HG02943 (cell line): ENCODE results near the gene NXPH2.

ENCODE experiments used
- ATAC-seq: cut with Tn5 transposase; IDR thresholded peaks from one replicate; pipeline ENCODE4 v1.9.1; 2021; ENCODE audit warnings: mild to moderate bottlenecking, low read depth, moderate library complexity; ENCODE audit not compliant: unreplicated experiment

Gene NXPH2

DNA sequence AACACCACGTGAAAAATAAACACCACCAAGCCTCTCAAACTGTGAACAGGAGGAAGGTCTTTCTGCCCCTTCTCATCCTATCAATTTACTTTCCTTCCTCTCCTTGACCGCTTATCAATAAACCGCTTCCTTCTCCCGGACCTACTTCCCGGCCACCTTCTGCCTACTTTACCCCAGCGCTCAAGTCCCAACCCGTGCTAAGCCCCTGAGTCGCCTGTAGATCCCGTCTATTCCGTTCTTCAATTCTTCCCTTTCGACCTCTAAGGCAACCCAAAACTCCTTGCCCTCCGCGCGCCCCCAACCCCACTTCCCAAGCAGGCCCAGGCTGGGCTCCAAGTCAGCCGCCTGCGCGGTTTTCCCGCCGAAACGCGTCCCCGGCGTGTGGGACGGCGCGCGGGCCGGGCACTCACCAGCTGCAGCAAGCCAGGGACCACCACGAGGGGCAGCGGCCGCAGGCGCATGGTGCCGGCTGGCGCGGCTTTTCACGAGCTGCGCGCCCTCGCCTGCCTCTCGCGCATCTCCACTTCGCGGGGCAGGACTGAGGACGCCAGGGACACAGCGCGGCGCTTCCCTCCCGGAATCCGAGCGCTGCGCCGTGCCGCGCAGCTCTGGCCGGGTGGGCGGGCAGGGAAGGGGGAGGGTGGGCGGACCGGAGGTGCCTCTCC is at the start of gene NXPH2:
Gene NXPH2 (minus strand): TSS at position 610 of the 665 bp plus-strand sequence. CDS start 149 bp downstream, at position 461.
- ATAC-seq = no peak

DNA sequence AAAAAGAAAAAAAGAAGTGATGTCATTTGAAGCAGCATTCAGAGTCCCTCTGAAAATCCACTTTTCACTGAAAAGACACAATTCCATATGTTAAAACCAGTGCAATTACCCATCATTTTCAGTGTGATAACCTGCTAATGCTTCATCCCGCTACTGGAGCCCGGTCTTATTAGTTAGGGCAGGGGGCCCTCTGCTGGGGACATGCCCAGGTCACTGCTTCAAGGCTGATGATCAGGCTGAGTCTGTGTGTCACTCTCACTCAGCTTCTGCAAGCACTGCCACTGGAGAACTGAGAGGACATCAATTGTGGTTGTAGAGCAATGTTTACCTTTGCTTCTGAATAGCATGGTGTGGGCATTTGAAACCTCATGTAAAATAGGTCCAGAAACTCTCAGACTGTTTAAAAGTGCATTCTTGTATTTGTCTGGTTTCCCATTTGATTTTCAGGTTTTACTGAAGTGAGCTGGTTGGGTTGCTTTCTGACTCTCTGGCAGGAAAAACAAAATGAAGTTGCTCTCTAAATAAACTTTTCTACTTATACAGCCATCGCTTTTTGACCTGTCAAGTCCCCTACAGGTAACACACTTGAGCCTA is 49.2 kb upstream of the NXPH2 start:
- no peak for ATAC-seq

DNA sequence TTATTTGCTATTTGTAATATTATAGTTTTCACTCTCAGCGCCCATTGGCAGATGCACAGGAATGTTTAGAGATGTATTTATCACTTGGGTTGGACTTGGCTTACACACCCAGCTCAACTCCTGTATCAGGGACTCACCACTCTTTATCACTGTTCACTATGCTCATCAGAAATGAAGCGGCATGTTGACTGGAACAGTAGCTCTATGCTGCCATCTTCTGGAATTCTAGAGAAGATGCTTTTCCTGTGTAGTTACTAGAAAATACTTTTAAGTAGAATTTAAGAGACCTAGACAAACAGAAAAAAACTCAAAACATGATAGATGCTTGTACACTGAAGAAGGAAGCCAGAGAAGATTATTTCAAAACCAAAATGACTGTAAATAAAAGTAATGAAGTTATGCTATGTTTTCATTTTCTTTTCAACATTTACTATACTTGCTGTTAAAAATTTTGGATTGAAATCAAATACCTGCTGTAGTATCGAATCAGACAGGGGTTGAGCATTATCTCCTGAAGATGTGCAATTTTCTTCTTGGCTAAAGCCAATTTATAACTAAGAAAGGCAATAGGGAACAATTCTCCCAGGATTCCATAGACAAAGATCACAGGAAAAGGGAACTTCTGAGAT is 47.4 kb upstream of the NXPH2 start:
- no peak for ATAC-seq

DNA sequence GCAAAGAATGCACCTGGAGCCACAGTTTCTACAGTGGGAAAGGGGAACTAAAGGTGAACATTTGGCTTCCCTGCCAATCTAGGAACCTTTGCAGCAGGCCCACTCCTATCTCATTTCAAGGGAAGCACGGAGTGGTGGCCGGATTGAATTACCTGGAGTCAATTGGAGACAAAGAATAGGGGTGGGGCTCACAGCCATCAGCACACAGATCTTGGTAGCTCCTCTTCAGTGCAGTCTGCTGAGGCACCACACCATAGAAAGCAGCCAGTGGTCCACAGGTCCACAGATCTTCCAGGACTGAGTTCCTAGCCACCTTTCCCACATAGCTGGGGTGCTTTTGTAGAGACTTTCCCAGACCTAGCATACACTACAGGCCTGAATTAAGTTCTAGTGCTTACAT is 43.5 kb upstream of the NXPH2 start:
- ATAC-seq = no peak

DNA sequence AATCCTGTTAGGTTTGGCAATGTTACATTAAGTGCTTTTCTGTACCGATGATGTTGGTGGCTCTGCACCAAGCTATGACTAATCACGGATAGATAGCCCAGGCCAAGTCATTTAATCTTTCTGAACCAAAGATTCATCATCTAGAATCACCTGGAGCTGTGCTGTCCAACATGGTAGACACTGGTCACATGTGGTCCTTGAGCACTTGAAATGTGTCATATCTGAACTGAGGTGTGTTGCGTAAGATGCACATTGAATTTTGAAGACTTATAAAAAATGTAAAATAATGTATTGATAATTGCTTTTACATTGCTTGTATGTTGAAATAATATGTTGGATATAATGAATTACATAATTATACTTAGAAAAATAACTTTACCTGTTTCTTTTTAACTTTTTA is 39.8 kb upstream of the NXPH2 start:
- no peak for ATAC-seq

DNA sequence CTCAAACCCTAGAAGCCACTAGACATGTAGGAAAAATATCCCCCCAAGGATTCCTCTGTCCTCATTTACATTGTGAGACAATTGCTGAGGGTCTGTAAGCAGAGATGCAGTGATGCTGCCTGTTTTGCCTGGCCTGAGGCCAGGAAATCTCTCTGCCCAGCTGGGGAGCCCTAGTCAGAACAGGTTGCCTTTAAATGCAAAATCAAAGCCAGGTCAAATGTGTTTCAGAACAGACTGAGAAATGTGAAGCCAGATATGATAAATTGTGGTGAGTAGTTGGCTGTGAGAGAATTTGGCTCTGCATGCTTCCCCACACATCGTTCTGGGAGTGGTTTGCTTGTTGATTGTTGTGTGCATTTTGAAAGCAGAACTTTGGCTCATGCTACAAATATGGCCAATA is 38.4 kb upstream of the NXPH2 start:
- ATAC-seq = no peak

DNA sequence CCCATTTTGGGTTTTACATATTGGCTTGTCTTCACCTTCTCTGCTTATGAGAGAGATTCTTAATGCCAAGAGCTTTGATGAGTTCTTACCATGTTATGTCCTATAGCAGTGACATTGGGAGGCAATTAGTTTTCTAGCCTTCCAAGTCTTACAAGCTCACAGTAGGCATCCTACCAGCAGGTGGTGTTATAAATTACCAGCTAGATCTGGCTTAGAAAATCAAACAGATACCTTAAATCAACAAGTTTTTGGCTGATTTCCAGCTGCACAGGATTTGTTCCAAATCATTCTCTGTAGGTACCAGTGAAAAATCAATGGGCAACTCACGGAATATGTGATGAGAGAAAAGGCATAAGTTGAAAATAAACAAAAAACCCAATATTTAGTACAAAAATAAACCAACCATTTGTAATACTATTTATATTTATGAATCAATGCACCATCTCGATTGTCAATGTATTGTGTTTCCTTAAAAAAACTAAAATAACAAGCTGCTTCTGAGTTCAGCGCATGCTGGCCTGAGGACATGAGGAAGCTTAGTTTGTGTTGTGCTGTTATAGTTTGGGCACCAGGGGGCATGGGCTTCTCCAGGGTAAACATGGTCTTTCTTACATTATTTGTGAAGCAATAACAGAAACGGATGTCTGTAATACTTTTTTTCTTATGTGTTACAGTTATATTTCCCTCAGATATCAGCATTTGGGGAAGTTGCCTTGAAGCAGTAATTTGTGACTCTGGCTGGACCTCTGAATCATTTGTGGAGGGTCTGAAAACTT is 34.1 kb upstream of the NXPH2 start:
- ATAC-seq = no peak

DNA sequence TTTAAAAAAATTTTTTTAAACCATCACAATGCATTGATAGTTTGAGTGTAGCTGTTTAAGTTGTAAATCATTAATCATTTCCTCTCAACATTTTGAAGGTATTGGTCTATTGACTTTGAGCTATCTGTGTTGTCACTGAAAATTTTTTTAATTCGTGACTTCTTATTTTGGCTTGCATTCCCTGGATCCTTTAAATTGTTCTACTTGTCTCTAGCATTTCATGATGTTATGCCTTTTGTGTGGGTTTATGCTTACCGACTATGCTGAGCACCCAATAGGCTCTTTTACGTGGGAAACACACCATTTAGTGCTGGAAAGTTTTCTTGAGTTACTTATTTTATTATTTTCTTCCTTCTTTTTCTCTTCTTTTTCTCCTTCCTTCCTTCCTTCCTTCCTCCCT is 31.2 kb upstream of the NXPH2 start:
- no peak for ATAC-seq

DNA sequence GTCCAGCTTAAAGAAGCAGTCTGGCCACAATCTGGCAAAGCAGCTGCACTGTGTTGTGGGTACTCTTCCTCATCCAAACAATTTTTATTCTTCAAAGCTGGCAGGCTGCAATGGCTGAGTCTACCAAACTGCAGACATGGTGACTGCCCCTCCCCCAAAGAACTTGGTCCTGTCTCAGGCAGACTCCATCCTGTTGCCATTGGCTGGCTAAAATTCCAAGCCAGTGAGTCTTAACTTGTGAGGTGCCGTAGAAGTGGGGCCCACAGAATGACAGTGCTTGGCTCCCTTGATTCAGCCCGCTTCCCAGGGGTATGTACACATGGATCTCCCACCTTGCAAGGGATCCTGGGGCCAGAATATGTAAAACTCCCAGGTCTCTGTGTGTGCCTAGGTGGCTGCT is 14.5 kb upstream of the NXPH2 start:
- ATAC-seq = no peak

DNA sequence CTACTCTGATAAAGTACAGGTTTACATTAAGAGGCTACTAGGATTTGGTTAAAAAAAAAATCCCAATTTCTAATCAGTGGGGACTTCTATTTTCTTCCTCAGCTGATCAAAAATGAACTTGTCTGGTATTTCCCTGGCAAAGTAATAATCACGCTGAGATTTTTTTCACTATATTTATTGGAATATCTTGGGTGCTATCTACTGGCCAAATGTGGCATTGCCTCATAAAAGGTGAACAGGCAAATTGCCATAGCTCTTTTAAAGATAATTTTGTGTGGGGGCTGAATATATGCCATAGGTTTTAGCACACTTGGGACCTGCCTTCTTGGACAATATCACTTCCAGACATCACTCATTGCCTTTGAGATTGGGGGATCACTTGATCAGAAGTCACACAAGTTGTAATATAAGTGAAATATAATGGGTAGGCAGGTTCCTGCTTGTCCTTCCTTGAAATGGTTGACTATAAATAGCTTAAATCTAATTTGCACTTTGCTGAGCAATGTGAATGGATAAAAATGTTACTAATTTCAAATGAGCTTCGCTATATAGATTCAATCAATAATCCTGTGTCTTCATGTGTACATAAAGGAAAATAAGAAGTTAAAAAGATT is 7.0 kb upstream of the NXPH2 start:
- no peak for ATAC-seq

DNA sequence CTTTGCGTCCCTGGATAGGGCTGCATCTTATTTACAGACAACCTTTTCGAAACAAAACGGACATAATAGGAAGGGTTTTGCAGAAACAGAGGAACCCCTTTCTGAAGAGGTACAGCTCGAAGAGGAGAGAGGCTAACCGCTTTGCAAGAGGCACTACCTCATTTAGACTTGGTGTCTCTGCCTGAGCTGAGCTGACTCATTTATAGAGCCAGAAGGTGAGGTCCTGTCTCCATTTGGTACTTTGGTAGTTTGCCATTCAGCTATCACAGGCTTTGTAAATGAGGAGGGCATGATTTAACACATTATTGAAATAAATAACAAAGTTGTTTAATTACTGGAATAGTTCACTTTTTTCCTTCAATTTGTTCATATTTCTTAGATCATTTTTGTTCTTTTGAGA is 2.2 kb upstream of the NXPH2 start:
- no peak for ATAC-seq

DNA sequence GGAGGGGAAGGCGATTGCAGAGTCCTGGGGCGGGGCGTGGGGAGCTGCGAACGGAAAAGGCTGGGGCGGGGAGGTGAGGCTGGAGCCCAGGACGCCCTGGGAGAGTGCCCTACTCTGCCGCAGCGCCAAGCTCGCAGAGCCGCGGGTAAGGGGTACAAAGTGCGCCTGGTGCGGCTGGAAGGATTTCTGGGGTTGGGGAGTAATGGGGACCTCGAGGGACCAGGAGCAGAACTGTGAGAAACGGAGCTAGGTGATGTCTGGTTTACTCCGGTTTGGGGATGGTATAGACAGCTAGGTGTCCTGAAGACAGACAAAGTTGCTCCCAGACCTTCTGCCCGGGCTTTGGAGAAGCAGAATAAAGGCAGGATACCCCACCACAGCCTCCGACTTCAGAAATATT is 718 bp upstream of the NXPH2 start:
- no peak for ATAC-seq

DNA sequence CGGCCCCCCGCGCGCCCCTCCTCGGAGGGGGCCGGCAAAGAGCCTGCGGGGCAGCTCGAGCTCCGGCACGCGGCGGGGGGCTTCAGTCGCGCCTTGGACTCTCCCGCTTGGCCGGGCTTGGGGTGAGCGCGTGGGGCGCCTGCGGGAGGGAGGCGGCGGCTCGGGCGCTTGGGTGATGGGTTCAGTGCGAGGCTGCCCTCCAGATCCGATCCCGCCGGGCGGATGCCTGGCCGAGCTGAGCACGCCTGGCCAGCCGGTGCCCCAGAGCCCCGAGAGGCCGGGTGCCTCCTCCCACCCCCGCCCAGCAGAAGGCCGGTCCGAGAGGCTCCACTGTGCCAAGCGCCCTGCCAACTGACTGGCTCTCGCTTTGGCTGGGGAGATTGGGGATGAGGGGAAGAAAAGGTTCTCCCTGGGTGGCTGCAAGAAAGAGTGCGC is 273 bp upstream of the NXPH2 start:
- ATAC-seq = no peak

DNA sequence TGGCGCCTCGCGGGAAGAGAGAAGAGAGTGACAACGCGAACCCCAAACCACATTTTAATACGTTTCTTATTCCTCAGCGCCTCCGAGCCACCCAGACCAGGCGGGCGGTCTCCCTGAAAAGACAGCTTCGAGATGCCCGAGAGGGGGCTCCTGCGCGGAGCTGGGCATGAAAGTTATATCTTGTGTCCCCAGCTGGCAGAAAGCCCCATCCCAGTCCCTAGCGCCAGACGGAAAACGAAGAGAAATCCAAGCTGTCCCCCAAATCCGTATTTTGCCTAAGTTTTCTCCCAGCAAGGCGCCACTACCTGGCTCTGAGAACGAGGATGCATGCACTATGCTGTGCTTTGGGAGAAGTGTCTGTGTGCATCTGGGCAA is 797 bp downstream of the NXPH2 start:
- no peak for ATAC-seq

DNA sequence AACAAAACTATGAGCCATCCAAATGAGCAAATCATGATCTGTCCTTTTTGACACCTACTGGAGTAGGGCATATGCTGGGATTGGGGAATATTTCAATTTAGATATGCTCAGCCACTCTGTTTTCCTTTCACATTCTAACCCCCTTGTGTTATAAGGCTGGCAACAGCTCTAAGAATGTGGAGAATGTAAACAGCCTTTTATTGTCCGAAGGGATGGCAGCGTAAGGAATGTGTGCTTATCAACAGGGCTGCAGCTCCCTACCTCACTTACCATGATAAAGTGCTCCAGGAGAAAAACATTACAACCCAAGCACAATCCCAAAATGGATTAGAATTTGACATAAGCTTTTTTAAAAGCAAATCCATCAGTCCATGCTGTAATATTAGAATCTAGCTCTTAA is 2.2 kb downstream of the NXPH2 start:
- ATAC-seq = no peak

DNA sequence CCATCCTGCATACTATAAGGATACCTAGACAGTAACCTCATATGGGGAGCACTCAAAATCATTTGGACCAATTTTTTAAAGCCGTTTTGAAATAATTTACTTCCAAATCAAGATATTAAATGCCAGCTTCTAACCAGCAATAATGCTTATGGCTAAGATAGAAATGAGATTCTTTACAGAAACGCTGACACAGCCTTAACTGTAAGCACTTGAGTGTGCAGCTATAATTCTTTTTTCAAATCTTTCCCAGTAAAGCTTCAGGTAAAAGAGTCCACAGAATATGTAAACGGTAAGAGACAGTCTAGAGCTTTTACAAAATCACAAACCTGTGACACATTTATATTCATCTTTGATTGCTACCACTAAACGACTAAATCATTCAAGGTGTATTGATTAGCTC is 4.5 kb downstream of the NXPH2 start:
- no peak for ATAC-seq

DNA sequence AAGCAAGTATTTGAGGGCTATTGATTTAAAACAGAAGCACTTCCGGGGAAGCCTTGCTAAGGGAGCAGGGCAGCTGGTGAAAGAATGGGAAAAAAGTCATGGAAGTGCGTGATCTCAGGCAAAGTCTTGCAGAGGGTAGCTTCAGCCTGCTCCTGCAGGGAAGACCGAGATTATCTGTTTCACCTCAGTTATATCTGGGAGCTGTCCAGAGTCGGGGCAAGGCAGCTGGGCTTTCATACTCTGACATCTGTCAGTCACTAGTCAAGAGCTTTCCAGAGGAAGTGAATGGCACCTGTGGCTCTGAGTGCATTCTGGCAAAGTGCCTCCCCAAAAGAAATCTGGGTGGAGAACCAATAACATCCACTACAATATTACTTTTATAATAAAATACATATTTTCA is 8.7 kb downstream of the NXPH2 start:
- ATAC-seq = no peak

DNA sequence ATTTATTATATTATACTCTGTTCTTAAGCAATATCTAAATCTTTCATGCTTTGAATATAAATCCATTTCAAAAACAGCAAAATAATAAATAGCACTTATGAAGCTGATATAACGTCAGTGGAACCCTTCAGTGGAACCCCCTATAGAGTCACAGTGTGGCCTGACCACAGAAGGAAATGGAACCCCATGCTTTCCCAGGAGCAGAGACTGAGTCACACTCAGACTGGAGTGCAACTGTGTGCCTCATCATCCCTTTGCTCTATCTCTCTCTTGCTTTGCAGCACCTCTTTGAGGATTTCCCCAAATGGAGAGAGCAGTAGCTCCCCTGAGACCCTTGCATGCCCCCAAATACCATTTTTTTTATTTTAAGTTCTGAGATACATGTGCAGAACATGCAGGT is 13.1 kb downstream of the NXPH2 start:
- ATAC-seq = no peak

DNA sequence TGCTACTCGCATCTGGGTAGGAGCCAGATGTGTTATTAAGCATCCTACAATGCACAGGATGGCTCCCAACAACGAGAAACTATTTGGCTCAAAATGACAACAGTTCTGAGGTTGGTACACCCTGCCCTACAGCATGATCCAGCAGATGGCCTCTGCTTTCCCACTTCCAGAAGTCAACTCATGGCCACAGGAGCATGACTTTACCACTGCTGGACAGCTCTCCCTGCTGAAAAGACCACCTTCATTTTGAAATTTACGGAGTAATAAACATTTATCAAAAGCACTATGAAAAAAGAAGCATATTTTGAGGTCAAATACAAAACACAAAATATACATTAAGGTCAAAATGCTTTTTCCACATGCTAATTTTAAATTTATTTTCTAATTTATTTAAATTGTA is 13.7 kb downstream of the NXPH2 start:
- ATAC-seq = no peak

DNA sequence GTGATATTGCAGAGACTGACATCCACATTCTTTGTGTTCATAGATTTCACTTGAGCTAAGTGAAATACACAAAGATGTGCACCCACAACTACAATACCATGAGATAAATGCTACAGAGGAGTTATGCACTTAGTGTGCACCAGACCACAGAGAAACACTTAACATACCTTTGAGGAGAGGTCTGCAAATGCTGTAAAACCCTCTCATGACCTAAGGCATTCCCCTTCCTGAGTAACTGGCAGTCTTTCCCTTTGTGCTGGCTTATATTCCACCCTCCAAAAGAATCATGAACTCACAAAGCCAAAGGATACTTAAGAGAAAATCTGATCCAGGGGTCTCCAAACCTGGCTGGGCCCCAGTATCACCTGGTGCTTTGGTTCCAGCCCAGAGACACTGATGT is 16.2 kb downstream of the NXPH2 start:
- no peak for ATAC-seq

DNA sequence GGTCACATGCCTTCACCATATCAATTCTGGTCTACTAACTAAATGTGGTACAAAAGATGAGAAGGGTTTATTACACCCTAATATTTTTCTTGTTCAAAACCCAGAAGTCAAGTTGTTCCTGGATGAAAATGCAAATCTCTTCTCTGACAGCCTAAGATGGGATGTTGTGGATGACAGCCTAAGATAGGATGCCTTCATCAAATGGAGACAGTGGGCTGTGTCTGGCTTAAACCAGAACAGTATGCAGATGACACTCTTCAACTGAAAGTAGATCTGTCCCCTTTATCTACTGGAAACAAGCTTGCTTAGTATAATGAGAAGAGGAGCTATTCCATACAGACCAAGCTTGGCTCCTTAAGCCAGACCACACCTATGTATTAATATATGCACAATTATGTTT is 17.7 kb downstream of the NXPH2 start:
- no peak for ATAC-seq
